Measurements from ENCODE around the gene TPI1. TPM values are rescaled to one million over a fixed set of nuclear protein-coding genes. Genes with fewer than 3 reads are reported as not detected.
"Not testable (repeated sequence)": the region's sequence is repeated elsewhere in the genome, so short reads cannot be mapped to it uniquely, and the experiment has no call there.

The TPI1 gene
- total and polyA plus RNA-seq, 2 donors (not counting 3 experiments of a cell fraction or from before 2014, with no cell fraction given), result 643 to 1,816 TPM

GRCh38 chr12:6873094-6874014 is 6.0 kb downstream of the TPI1 start, which contains the start of gene SPSB2:
Gene SPSB2, minus strand, starts transcription at chr12:6873303. Its CDS starts 402 bp downstream, at chr12:6872901.
- Histone ChIP-seq H3K27ac (ENCODE audit: insufficient read depth, low read depth, low read length) (peak within 1 kb of the TSS; percentile 60), H4K20me1 (replicated peaks; ENCODE audit: control insufficient read depth, extremely low read depth, insufficient read depth, low read length) (no peaks in the 10 kb centered on the region), H2AFZ (ENCODE audit: low read depth, low read length) (peak within 1 kb of the TSS; percentile 87), H3K79me2 (ENCODE audit: control insufficient read depth, insufficient read depth, low read length) (peaks cover 30% of the 10 kb centered on the region), H3K4me2 (ENCODE audit: insufficient read depth, low read length) (peak within 1 kb of the TSS; percentile 98), H3K4me3 (replicated peaks in 1 of 3; ENCODE audit: insufficient read depth in 1 of 3, low read depth in 1 of 3, low read length in 3 of 3) (peak within 1 kb of the TSS; percentile 59 to 92 (median 84)), H3K36me3 (ENCODE audit: control insufficient read depth in 2 of 2, extremely low read depth in 1 of 2, insufficient read depth in 2 of 2, low read length in 2 of 2) (peaks cover 0 to 22% of the 10 kb centered on the region in 2 experiments), H3K4me1 (ENCODE audit: control insufficient read depth, extremely low read depth, insufficient read depth, low read length) (peaks cover 34% of the 10 kb centered on the region), H3K9me1 (replicated peaks; ENCODE audit: control insufficient read depth, extremely low read depth, insufficient read depth, low read length) (no peaks in the 10 kb centered on the region), H3K27me3 (ENCODE audit: control insufficient read depth in 2 of 2, insufficient read depth in 2 of 2, low read length in 2 of 2) (no peaks in the 10 kb centered on the region), H3K9ac (replicated peaks; ENCODE audit: extremely low read depth, insufficient read depth, low read length) (peak within 1 kb of the TSS; percentile 92), H3K9me3 (replicated peaks; ENCODE audit: control insufficient read depth, insufficient read depth, low read length) (no peaks in the 10 kb centered on the region)
- DNase-seq (ENCODE audit: low read depth, low spot score), result peak; percentile 96
- BruUV-seq (replicated peaks), result no TSS peak
- intact Hi-C loops (cut with micrococcal nuclease) (loop anchor here (1.0 to 5.0 kb wide), 3 partner anchors 18 to 234 kb away; partner anchors contain the start of genes C1R and C1RL), dilution Hi-C loops (cut with MboI; ENCODE audit: extremely low pct_ligation_motif_present, low sequenced_read_pairs) (no loop called here)
- ChIA-PET POLR2A (interaction anchor here (1.1 to 2.1 kb wide), 7 partner anchors 18 to 120 kb away, joined by 3 to 16 read pairs (median 5); partner anchors contain the start of genes C12orf57, CDCA3, MLF2 and PTMS), CTCF (interaction anchor here (0.8 to 4.3 kb wide), 32 partner anchors 9 to 238 kb away, joined by 3 to 74 read pairs (median 5); partner anchors contain the start of genes C12orf57, C1RL, CDCA3 and LRRC23)
- no peak for TF ChIP-seq MAX (IDR thresholded peaks at IDR 0.05; ENCODE audit: insufficient read depth, insufficient read length)
- TF ChIP-seq JUN (IDR thresholded peaks at IDR 0.05; ENCODE audit: borderline replicate concordance, insufficient read depth, insufficient read length, low read depth), result no peak
- TF ChIP-seq EZH2 (IDR thresholded peaks at IDR 0.05; ENCODE audit: borderline replicate concordance, low read depth, low read length, severe bottlenecking), result no peak
- no peak for TF ChIP-seq CTCF (IDR thresholded peaks at IDR 0.05; ENCODE audit: extremely low read depth in 1 of 2, insufficient read depth in 1 of 2, low read depth in 1 of 2, low read length in 2 of 2)
- peak; percentile 91 for TF ChIP-seq POLR2A (IDR thresholded peaks at IDR 0.05; ENCODE audit: low read depth, low read length)
- peak; percentile 93 for TF ChIP-seq POLR2AphosphoS5 (IDR thresholded peaks at IDR 0.05; ENCODE audit: insufficient read depth, low read depth, low read length)
- no peak for TF ChIP-seq FOS (IDR thresholded peaks at IDR 0.05; ENCODE audit: borderline replicate concordance, insufficient read depth, low read length)
- peak; percentile 95 for FAIRE-seq

GRCh38 chr12:6874015-6874368 is 6.7 kb downstream of the TPI1 start:
- Histone ChIP-seq H3K4me3 (replicated peaks in 1 of 3; ENCODE audit: insufficient read depth in 1 of 3, low read depth in 1 of 3, low read length in 3 of 3) (peak overlapping the region; percentile 59 to 87 (median 84)), H3K27ac (ENCODE audit: insufficient read depth, low read depth, low read length) (peak overlapping the region; percentile 48), H3K79me2 (ENCODE audit: control insufficient read depth, insufficient read depth, low read length) (peaks cover 24% of the 10 kb centered on the region), H3K4me2 (ENCODE audit: insufficient read depth, low read length) (peak overlapping the region; percentile 98), H2AFZ (ENCODE audit: low read depth, low read length) (peak overlapping the region; percentile 87), H3K36me3 (ENCODE audit: control insufficient read depth in 2 of 2, extremely low read depth in 1 of 2, insufficient read depth in 2 of 2, low read length in 2 of 2) (peaks cover 0 to 22% of the 10 kb centered on the region in 2 experiments), H3K9ac (replicated peaks; ENCODE audit: extremely low read depth, insufficient read depth, low read length) (peak overlapping the region; percentile 85), H3K4me1 (ENCODE audit: control insufficient read depth, extremely low read depth, insufficient read depth, low read length) (peaks cover 27% of the 10 kb centered on the region)
- H3K9me3 ChIP-seq (replicated peaks; ENCODE audit: control insufficient read depth, insufficient read depth, low read length); FAIRE-seq; DNase-seq (ENCODE audit: low read depth, low spot score); H4K20me1 ChIP-seq (replicated peaks; ENCODE audit: control insufficient read depth, extremely low read depth, insufficient read depth, low read length); dilution Hi-C loops (cut with MboI; ENCODE audit: extremely low pct_ligation_motif_present, low sequenced_read_pairs); BruUV-seq (replicated peaks); H3K9me1 ChIP-seq (replicated peaks; ENCODE audit: control insufficient read depth, extremely low read depth, insufficient read depth, low read length); H3K27me3 ChIP-seq (ENCODE audit: control insufficient read depth in 2 of 2, insufficient read depth in 2 of 2, low read length in 2 of 2): not testable (repeated sequence)
- ChIA-PET POLR2A (interaction anchor here (2.1 kb wide), 1 partner anchor 17 kb away, joined by 16 read pairs; no protein-coding TSS in a partner anchor), CTCF (interaction anchor here (0.9 to 4.3 kb wide), 6 partner anchors 9 to 237 kb away, joined by 3 to 74 read pairs (median 4); partner anchors contain the start of gene C1RL)
- intact Hi-C loops (cut with micrococcal nuclease), result loop anchor here (5.0 kb wide), 2 partner anchors 218 to 233 kb away; partner anchors contain the start of genes C1R and C1RL
